GM18499 (cell line): ENCODE data around the gene SUZ12.
"Not testable (repeated sequence)": the region's sequence is repeated elsewhere in the genome, so short reads cannot be mapped to it uniquely, and the experiment has no call there.

ENCODE experiments used
- ATAC-seq: cut with Tn5 transposase; IDR thresholded peaks from one replicate; pipeline ENCODE4 v1.9.1; 2021; ENCODE audit warnings: moderate number of reproducible peaks; ENCODE audit not compliant: insufficient read depth, unreplicated experiment

Gene SUZ12

GRCh38 chr17:32033223-32033622 is 96.4 kb downstream of the SUZ12 start:
- ATAC-seq: no peak

GRCh38 chr17:32033812-32034211 is 97.0 kb downstream of the SUZ12 start:
- not testable (repeated sequence) for ATAC-seq

GRCh38 chr17:32040246-32040645 is 103.4 kb downstream of the SUZ12 start:
- ATAC-seq: not testable (repeated sequence)

GRCh38 chr17:32041306-32041875 is 104.6 kb downstream of the SUZ12 start:
- ATAC-seq: not testable (repeated sequence)

- ATAC-seq: not testable (repeated sequence)
Observed at GRCh38 chr17:32042266-32042665, 105.5 kb downstream of the SUZ12 start.

GRCh38 chr17:32045611-32046010 is 108.8 kb downstream of the SUZ12 start:
- ATAC-seq: not testable (repeated sequence)

- ATAC-seq: not testable (repeated sequence)
Observed at GRCh38 chr17:32047663-32048062, 110.9 kb downstream of the SUZ12 start.
